NCI-H1092 (cell line): ENCODE data around the gene VWA8.
"Not testable (repeated sequence)": the region's sequence is repeated elsewhere in the genome, so short reads cannot be mapped to it uniquely, and the experiment has no call there.

ENCODE experiments used
- DNase-seq: peaks from one replicate; lab custom pipeline; 2025; lab: John Stamatoyannopoulos, UW

Gene VWA8

GRCh38 chr13:41587490-41587889, 373.4 kb downstream of the VWA8 start:
- DNase-seq = no peak

DNA sequence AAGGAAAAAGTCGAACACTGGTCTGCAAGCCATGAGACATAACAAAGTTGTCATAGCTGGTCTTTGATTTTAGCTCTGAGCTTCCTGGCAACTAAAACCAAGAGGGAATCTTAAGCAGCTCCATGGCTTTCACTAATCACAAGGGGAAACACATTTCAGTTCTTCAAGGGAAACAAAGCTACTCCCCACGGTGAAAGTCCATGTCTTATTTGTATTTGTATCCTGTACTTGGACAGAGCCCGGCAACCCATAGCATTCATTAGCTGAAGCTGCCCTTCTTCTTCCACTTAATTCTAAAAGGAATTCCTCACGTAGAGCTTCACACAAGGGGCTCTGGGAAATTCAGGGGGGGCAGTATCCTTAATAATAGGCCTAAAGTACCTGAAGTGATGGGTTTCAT, 374.7 kb downstream of the VWA8 start:
- no peak for DNase-seq

- no peak for DNase-seq
These were observed 378.9 kb downstream of the VWA8 start for GRCh38 chr13:41582027-41582463.

DNA sequence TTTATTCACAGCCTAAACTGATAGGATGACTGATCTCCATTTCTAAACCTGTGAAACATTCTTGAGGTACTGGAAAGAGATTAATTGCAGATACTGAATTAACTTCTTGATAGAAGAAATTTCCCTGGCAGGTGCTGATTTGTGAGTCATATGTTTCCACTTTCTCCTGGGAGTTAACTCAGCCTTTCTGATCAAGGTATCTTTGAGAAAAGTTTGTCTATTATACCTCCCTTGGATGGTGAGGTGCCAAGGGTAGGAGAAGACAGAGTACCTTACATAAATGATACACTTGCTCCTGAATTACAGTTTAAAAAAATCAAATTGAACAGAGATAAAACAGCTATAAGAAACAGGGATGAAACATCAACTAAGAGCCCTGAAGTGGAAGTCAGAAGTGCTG, 380.6 kb downstream of the VWA8 start:
- no peak for DNase-seq

GRCh38 chr13:41579881-41580280, 381.0 kb downstream of the VWA8 start:
- DNase-seq = no peak

DNA sequence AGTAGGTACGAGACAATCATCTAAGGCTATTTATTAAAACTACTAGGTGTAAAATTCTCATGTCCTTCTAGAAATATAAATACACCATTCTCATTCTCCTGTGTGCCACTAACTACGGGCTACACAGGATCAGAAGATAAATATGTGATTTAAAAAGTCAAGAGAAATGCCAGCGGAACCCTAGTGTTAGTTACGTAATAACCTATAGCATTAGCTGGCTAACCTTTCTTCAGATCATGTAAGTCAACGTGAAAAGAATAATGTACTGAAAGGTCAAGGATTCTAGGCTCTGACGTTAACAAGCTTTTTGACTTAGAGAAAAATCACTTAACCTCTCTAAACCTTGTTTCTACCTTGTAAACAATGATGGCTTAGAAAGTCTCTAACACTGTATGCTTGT, 381.7 kb downstream of the VWA8 start:
- no peak for DNase-seq

DNA sequence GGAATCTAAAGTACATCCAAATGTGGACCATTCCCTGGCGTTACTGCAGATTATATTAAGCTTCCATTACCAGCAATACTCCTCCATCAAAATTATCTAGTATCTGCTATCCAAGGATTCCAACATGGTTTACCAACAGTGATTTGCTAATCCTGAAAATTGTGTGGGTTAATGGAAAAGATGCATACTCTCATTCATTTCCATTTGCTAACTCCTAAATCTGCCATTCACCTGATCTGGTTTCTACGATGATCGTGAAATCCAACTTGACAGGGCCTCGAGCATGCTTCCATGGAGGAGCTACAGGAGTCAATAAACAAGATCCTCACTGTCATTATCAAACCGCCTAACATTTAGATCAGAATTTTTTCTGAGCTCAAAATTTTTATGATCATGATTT, 382.5 kb downstream of the VWA8 start:
- no peak for DNase-seq

DNA sequence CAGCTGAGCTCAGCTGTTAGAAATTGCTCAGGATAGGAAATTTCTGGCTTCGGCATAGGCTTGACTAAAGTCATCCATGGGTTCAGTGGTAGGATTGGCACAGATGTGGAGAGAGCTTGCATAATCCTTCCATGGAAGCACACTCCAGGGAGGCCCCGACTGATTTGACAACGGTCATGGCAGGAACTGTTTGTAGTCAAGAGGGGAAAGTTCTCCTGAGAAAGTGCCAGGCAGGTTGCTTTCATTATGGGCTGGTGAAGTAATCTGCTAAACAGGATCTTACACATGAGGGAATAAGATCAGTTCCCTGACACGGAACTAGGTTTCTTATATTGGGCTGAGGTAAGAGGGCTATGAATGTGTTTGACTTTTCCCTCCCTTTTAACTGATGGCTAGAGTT, 383.5 kb downstream of the VWA8 start:
- DNase-seq = no peak

- not testable (repeated sequence) for DNase-seq
These were observed 387.3 kb downstream of the VWA8 start for GRCh38 chr13:41573640-41574039.

DNA sequence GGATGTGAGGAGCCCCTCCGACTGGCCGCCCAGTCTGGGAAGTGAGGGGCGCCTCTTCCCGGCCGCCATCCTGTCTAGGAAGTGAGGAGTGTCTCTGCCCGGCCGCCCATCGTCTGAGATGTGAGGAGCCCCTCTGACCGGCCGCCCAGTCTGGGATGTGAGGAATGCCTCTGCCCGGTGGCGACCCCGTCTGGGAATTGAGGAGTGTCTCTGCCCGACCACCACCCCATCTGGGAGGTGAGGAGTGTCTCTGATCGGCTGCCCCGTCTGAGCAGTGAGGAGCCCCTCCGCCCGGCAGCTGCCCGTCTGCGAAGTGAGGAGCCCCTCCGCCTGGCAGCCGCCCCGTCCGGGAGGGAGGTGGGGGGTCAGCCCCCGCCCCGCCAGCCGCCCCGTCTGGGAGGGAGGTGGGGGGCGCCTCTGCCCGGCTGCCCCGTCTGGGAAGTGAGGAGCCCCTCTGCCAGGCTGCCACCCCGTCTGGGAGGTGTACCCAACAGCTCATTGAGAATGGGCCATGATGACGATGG, 389.0 kb downstream of the VWA8 start:
- not testable (repeated sequence) for DNase-seq

DNA sequence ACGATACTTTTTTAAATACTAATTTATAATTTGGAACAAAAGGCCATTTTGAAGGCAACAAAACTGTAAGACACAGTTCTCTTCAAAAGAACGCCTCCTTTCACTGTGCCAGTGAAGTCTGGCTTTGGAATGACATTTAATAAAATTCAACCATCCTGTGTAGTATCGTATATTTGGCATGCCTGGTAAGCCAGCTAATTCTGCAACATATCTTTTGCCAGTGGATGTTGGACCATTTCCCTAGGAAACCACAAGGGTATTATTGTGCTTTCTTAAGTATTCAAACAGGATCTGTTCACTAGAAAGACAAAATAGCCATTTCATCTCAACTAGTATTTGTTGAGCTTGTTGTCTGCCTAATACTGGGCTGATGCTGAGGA, 391.9 kb downstream of the VWA8 start:
- DNase-seq = no peak

- DNase-seq = no peak
These were observed 392.6 kb downstream of the VWA8 start for GRCh38 chr13:41568143-41568971.

DNA sequence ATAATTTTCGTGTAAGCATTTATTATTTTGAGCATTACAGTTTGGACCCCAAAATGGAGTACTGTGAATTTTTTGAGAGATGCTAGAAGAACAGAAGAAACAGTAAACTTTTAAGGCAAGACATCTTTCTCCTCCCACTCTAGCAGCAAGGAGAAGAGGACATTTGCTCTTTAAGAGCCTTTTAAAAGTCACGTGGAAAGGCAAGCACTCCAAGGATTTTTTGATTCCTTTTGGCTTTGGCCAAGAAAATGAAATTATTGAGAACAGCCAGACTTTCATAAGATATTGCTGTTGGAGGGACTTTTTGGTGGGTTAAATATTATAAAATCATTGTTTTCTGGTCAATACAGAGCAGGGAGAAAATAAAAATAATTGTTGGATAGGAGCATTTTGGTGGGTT, 393.5 kb downstream of the VWA8 start:
- DNase-seq = no peak

- no peak for DNase-seq
These were observed 395.1 kb downstream of the VWA8 start for GRCh38 chr13:41565846-41566245.

- no peak for DNase-seq
These were observed 395.7 kb downstream of the VWA8 start for GRCh38 chr13:41565216-41565615.

DNA sequence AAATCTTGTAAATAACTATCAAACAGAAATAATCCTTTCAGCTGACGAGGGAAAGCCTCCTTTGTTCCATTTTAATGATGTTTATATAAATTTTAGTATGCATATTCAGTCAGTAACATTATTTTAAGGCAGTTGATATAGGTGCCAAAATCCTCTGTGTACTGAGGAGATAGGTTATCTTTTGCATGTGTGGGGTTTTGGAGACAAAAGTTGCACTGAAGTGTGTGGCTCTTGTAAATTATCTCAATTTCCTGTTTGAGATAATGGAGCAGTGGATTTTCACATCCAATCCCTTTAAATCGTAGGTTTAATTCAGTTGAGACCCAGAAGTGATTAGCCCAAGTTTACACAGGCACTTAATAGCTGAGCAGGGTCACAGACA, 396.9 kb downstream of the VWA8 start:
- DNase-seq = no peak

DNA sequence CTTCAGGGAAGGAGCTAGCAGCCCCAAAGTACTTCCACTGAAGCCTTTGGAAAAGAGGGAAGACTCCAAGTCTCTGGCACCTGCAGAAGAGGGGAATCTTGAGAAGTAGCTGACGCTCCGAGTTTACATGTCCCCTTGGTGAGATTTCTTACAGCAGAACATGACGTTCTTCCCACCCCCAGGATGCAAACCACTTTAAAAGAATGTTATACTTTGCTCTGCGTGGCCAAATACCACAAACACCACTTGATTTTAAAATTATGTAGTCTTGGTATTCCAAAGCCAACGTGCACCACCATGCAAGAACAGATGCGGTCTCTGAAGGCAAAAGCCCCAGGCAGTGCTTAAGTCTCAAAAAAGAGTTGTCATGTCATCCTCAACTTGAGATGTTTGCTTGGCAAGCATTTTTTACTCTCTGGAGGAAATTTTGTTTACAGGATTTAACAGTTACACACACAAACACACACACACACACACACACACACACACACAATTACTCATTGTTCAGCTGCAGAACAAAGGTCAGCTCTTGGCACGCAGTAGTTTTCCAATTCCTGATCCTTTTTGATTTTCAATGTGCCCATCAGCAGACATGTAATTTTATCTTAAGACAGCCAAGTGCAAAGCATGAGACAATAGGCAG, 397.4 kb downstream of the VWA8 start:
- no peak for DNase-seq

DNA sequence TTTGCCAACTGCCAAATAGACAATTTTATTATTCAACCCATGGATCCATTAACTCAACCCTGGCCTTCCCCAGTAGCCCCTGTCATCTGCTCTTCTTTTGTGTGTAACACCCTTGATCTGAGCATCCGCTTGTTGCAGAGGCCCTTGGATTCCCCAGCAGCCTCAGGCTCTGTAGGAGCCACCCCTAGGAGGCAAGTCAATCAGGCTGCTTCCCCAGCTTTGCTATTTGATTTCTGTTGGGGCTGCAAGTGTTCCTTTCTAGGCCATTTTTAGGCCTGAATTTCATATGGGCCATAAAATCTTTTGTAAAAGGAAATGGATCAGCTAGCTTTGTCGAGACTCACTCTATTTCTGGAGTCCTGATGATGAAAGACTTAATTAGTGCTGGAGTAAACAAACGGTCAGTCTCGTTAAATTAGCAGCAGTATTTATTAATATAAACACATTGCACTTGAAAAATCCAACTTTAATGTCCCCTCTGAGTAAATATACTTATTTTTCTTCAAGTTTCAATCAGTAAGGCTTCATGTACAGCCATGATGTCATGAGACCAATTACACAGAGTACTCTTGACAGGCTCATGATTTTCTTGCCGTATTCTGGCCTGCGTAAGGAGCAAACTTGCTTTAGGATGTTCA, 398.2 kb downstream of the VWA8 start:
- no peak for DNase-seq

DNA sequence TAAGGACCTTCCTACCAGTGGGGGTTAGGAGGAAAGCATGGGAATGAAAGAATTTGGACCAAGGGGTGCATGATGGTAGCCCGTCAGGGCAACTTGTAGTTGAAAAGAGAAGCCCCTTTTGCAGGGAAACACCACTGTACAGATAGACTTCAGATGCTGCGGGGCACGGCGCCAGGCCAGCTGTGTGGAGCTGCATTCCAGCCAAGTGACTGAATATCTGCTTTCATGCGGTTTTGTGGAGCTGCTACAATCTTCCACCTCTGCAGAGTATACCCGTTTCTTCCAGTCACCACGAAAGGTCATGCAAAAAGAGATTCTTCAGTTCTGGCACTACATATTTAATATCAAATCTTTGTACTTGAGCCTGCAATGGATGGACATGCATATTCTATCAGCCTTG, 398.8 kb downstream of the VWA8 start:
- DNase-seq = no peak

DNA sequence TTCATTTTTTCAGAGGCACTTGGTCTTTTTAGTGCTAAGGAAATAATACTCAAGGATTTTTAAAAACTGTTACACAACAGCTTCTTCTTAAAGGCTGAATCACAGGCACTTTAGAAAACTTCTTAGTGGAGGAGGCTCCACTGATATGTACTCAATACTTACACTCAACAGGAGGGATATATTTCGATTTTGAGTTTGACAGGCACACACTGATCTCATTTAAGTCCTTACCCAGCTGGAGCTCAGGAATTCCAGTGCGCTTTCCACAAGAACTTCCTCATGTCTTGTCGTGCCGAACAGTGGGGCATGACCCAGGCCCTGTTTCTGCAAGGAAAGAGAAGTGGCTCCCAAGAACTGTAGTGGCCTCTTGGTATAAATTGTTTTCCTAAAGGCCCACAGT, 399.7 kb downstream of the VWA8 start:
- DNase-seq = no peak

GRCh38 chr13:41558781-41559560, 401.9 kb downstream of the VWA8 start:
- DNase-seq = no peak

GRCh38 chr13:41557719-41558118, 403.2 kb downstream of the VWA8 start:
- no peak for DNase-seq
